ENCODE data around the gene NCOA3. TPM values are rescaled to one million over a fixed set of nuclear protein-coding genes. Genes with fewer than 3 reads are reported as not detected.

Gene NCOA3
- total RNA-seq, 2 experiments from 2014 or later: 48.3 to 53.2 TPM

- H3K4me3 Mint-ChIP-seq: no peak overlapping the region
- no peaks in the 10 kb centered on the region for H3K36me3 Mint-ChIP-seq (ENCODE audit: low read depth)
- H3K9me3 Mint-ChIP-seq: no peaks in the 10 kb centered on the region
Measured at GRCh38 chr20:47677635-47678453, 176.2 kb downstream of the NCOA3 start.

GRCh38 chr20:47678536-47678935 lies 176.8 kb downstream of the NCOA3 start:
- H3K36me3 Mint-ChIP-seq (ENCODE audit: low read depth): no peaks in the 10 kb centered on the region
- no peak for DNase-seq
- no peaks in the 10 kb centered on the region for H3K27me3 Mint-ChIP-seq (ENCODE audit: low read depth)
- intact Hi-C loops (cut with micrococcal nuclease): loop anchor here (1.0 to 5.0 kb wide), 3 partner anchors 34 to 943 kb away; no protein-coding TSS in a partner anchor
- no peaks in the 10 kb centered on the region for H3K4me1 Mint-ChIP-seq (ENCODE audit: low read depth)
- CTCF ChIA-PET: interaction anchor here (0.6 to 2.5 kb wide), 16 partner anchors 9 to 968 kb away, joined by 3 to 20 read pairs (median 4); no protein-coding TSS in a partner anchor
- H3K4me3 Mint-ChIP-seq: no peak overlapping the region
- H3K27ac Mint-ChIP-seq: no peak overlapping the region
- no peaks in the 10 kb centered on the region for H3K9me3 Mint-ChIP-seq

More at GRCh38 chr20:47677635-47678453, 176.2 kb downstream of the NCOA3 start:
- Mint-ChIP-seq H3K27me3 (ENCODE audit: low read depth) (no peaks in the 10 kb centered on the region), H3K27ac (no peak overlapping the region), H3K4me1 (ENCODE audit: low read depth) (no peaks in the 10 kb centered on the region)
- CTCF ChIA-PET: interaction anchor here (0.6 to 2.5 kb wide), 24 partner anchors 8 to 968 kb away, joined by 3 to 20 read pairs (median 3); no protein-coding TSS in a partner anchor
- peak; percentile 71 for DNase-seq
- intact Hi-C loops (cut with micrococcal nuclease): loop anchor here (1.0 to 5.0 kb wide), 3 partner anchors 34 to 943 kb away; no protein-coding TSS in a partner anchor

GRCh38 chr20:47679462-47679861 lies 177.8 kb downstream of the NCOA3 start:
- Mint-ChIP-seq H3K27ac (no peak overlapping the region), H3K4me1 (ENCODE audit: low read depth) (no peaks in the 10 kb centered on the region), H3K9me3 (no peaks in the 10 kb centered on the region), H3K27me3 (ENCODE audit: low read depth) (no peaks in the 10 kb centered on the region), H3K36me3 (ENCODE audit: low read depth) (no peaks in the 10 kb centered on the region), H3K4me3 (no peak overlapping the region)
- intact Hi-C loops (cut with micrococcal nuclease): loop anchor here (5.0 kb wide), 1 partner anchor 48 kb away; no protein-coding TSS in a partner anchor
- DNase-seq: no peak
- CTCF ChIA-PET: interaction anchor here (1.1 to 1.7 kb wide), 3 partner anchors 14 to 941 kb away, joined by 3 to 8 read pairs (median 4); no protein-coding TSS in a partner anchor

GRCh38 chr20:47680804-47681529 lies 179.3 kb downstream of the NCOA3 start:
- no peaks in the 10 kb centered on the region for H3K9me3 Mint-ChIP-seq
- CTCF ChIA-PET: no interaction called here
- no peaks in the 10 kb centered on the region for H3K4me1 Mint-ChIP-seq (ENCODE audit: low read depth)

GRCh38 chr20:47682028-47682783 lies 180.5 kb downstream of the NCOA3 start:
- no peaks in the 10 kb centered on the region for H3K36me3 Mint-ChIP-seq (ENCODE audit: low read depth)
- CTCF ChIA-PET: no interaction called here
- H3K27me3 Mint-ChIP-seq (ENCODE audit: low read depth): no peaks in the 10 kb centered on the region
- intact Hi-C loops (cut with micrococcal nuclease): no loop called here
- DNase-seq: no peak
- H3K4me1 Mint-ChIP-seq (ENCODE audit: low read depth): no peaks in the 10 kb centered on the region
- no peak overlapping the region for H3K27ac Mint-ChIP-seq
- no peaks in the 10 kb centered on the region for H3K9me3 Mint-ChIP-seq
- no peak overlapping the region for H3K4me3 Mint-ChIP-seq

More at GRCh38 chr20:47680804-47681529, 179.3 kb downstream of the NCOA3 start:
- Mint-ChIP-seq H3K36me3 (ENCODE audit: low read depth) (no peaks in the 10 kb centered on the region), H3K27me3 (ENCODE audit: low read depth) (no peaks in the 10 kb centered on the region), H3K4me3 (no peak overlapping the region), H3K27ac (no peak overlapping the region)
- no peak for DNase-seq
- intact Hi-C loops (cut with micrococcal nuclease): no loop called here

- Mint-ChIP-seq H3K4me1 (ENCODE audit: low read depth) (no peaks in the 10 kb centered on the region), H3K9me3 (no peaks in the 10 kb centered on the region), H3K4me3 (no peak overlapping the region), H3K27me3 (ENCODE audit: low read depth) (no peaks in the 10 kb centered on the region), H3K27ac (no peak overlapping the region), H3K36me3 (ENCODE audit: low read depth) (no peaks in the 10 kb centered on the region)
- intact Hi-C loops (cut with micrococcal nuclease): no loop called here
- CTCF ChIA-PET: no interaction called here
- DNase-seq: no peak
Measured at GRCh38 chr20:47682916-47683315, 181.2 kb downstream of the NCOA3 start.

- CTCF ChIA-PET: interaction anchor here (0.7 kb wide), 1 partner anchor 46 kb away, joined by 4 read pairs; no protein-coding TSS in a partner anchor
- Mint-ChIP-seq H3K4me1 (ENCODE audit: low read depth) (no peaks in the 10 kb centered on the region), H3K27ac (no peak overlapping the region), H3K27me3 (ENCODE audit: low read depth) (no peaks in the 10 kb centered on the region), H3K9me3 (no peaks in the 10 kb centered on the region), H3K36me3 (ENCODE audit: low read depth) (no peaks in the 10 kb centered on the region), H3K4me3 (no peak overlapping the region)
- intact Hi-C loops (cut with micrococcal nuclease): no loop called here
- no peak for DNase-seq
Measured at GRCh38 chr20:47684306-47685080, 182.8 kb downstream of the NCOA3 start.

GRCh38 chr20:47686545-47686944 lies 184.9 kb downstream of the NCOA3 start:
- intact Hi-C loops (cut with micrococcal nuclease): no loop called here
- CTCF ChIA-PET: interaction anchor here (1.0 to 1.4 kb wide), 2 partner anchors 9 to 934 kb away, joined by 3 to 6 read pairs; no protein-coding TSS in a partner anchor

GRCh38 chr20:47687095-47687987 lies 185.7 kb downstream of the NCOA3 start:
- no peak overlapping the region for H3K4me3 Mint-ChIP-seq
- intact Hi-C loops (cut with micrococcal nuclease): no loop called here
- H3K27ac Mint-ChIP-seq: no peak overlapping the region
- H3K4me1 Mint-ChIP-seq (ENCODE audit: low read depth): no peaks in the 10 kb centered on the region
- H3K36me3 Mint-ChIP-seq (ENCODE audit: low read depth): no peaks in the 10 kb centered on the region
- no peaks in the 10 kb centered on the region for H3K27me3 Mint-ChIP-seq (ENCODE audit: low read depth)
- DNase-seq: no peak
- H3K9me3 Mint-ChIP-seq: no peaks in the 10 kb centered on the region
- CTCF ChIA-PET: interaction anchor here (1.0 to 1.4 kb wide), 2 partner anchors 9 to 933 kb away, joined by 3 to 6 read pairs; no protein-coding TSS in a partner anchor

More at GRCh38 chr20:47686545-47686944, 184.9 kb downstream of the NCOA3 start:
- Mint-ChIP-seq H3K36me3 (ENCODE audit: low read depth) (no peaks in the 10 kb centered on the region), H3K4me3 (no peak overlapping the region), H3K9me3 (no peaks in the 10 kb centered on the region), H3K27me3 (ENCODE audit: low read depth) (no peaks in the 10 kb centered on the region), H3K4me1 (ENCODE audit: low read depth) (no peaks in the 10 kb centered on the region), H3K27ac (no peak overlapping the region)
- DNase-seq: no peak

- H3K4me1 Mint-ChIP-seq (ENCODE audit: low read depth): no peaks in the 10 kb centered on the region
- CTCF ChIA-PET: no interaction called here
- H3K27ac Mint-ChIP-seq: no peak overlapping the region
- no peak overlapping the region for H3K4me3 Mint-ChIP-seq
- DNase-seq: no peak
- no peaks in the 10 kb centered on the region for H3K9me3 Mint-ChIP-seq
- no peaks in the 10 kb centered on the region for H3K27me3 Mint-ChIP-seq (ENCODE audit: low read depth)
- H3K36me3 Mint-ChIP-seq (ENCODE audit: low read depth): no peaks in the 10 kb centered on the region
- intact Hi-C loops (cut with micrococcal nuclease): no loop called here
Measured at GRCh38 chr20:47688385-47689381, 187.0 kb downstream of the NCOA3 start.

Data from activated naive CD4-positive, alpha-beta T cell treated with anti-CD3 and anti-CD28 coated beads for 36 hours (primary cell).